KMS-11 (cell line): Measurements from ENCODE around the gene TMEM121B.

Experiments used
- H2AFZ ChIP-seq: fragments of 200-600 bp; sonication (generic); 2 replicates; pipeline ENCODE4 v1.6.1; 2016; ENCODE audit warnings: antibody characterized with exemption, mixed run types, low read depth
- H3K27ac ChIP-seq: fragments of 200-600 bp; sonication (generic); 2 replicates; pipeline ENCODE4 v1.6.1; 2016; ENCODE audit warnings: mild to moderate bottlenecking, mixed run types
- H3K27me3 ChIP-seq: fragments of 200-600 bp; sonication (generic); 2 replicates; pipeline ENCODE4 v1.6.1; 2017; ENCODE audit warnings: mild to moderate bottlenecking, low read depth, mixed run types, moderate library complexity; ENCODE audit not compliant: insufficient read depth
- H3K36me3 ChIP-seq: fragments of 200-600 bp; sonication (generic); 2 replicates; pipeline ENCODE4 v1.6.1; 2017; ENCODE audit warnings: mild to moderate bottlenecking, mixed run types; ENCODE audit not compliant: insufficient read depth
- H3K4me1 ChIP-seq: fragments of 200-600 bp; sonication (generic); 2 replicates; pipeline ENCODE4 v1.6.1; 2016; ENCODE audit warnings: mild to moderate bottlenecking, low read depth, mixed run types; ENCODE audit not compliant: poor library complexity, severe bottlenecking
- H3K4me2 ChIP-seq: fragments of 200-600 bp; sonication (generic); 2 replicates; pipeline ENCODE4 v1.7.0; 2016; ENCODE audit warnings: mild to moderate bottlenecking, mixed run types
- H3K4me3 ChIP-seq: fragments of 200-600 bp; sonication (generic); IDR thresholded peaks from 2 replicates; pipeline ENCODE4 v1.6.1; 2017; ENCODE audit warnings: low read depth, low read length, mixed read lengths; ENCODE audit not compliant: insufficient read depth
- H3K79me2 ChIP-seq: fragments of 200-600 bp; sonication (generic); 2 replicates; pipeline ENCODE4 v1.6.1; 2016; ENCODE audit warnings: low read depth, mixed run types; ENCODE audit not compliant: insufficient read depth
- H3K9ac ChIP-seq: fragments of 200-600 bp; sonication (generic); 2 replicates; pipeline ENCODE4 v1.6.1; 2016; ENCODE audit warnings: mild to moderate bottlenecking, mixed run types
- H4K20me1 ChIP-seq: fragments of 200-600 bp; sonication (generic); 2 replicates; pipeline ENCODE4 v1.6.1; 2016; ENCODE audit warnings: mild to moderate bottlenecking, mixed run types; ENCODE audit not compliant: insufficient read depth
- CTCF ChIP-seq: fragments of 200-600 bp; sonication (generic); conservative IDR thresholded peaks from 2 replicates; pipeline ENCODE4 v1.6.1; 2017; ENCODE audit warnings: low read depth, mild to moderate bottlenecking, antibody characterized with exemption, low read length, moderate library complexity, mixed read lengths

Gene TMEM121B

GRCh38 chr22:17121233-17122195 is at the start of gene TMEM121B:
TSS of gene TMEM121B (minus strand) at chr22:17121360. CDS start at chr22:17121127, 233 bp downstream.
- Histone ChIP-seq H2AFZ (no peak within 1 kb of the TSS), H3K27me3 (no peaks in the 10 kb centered on the region), H3K36me3 (no peaks in the 10 kb centered on the region), H3K27ac (no peak within 1 kb of the TSS), H3K9ac (no peak within 1 kb of the TSS), H4K20me1 (no peaks in the 10 kb centered on the region), H3K4me3 (no peak within 1 kb of the TSS), H3K79me2 (no peaks in the 10 kb centered on the region), H3K4me2 (no peak within 1 kb of the TSS), H3K4me1 (peaks cover 10% of the 10 kb centered on the region)
- TF ChIP-seq CTCF: no peak

DNA sequence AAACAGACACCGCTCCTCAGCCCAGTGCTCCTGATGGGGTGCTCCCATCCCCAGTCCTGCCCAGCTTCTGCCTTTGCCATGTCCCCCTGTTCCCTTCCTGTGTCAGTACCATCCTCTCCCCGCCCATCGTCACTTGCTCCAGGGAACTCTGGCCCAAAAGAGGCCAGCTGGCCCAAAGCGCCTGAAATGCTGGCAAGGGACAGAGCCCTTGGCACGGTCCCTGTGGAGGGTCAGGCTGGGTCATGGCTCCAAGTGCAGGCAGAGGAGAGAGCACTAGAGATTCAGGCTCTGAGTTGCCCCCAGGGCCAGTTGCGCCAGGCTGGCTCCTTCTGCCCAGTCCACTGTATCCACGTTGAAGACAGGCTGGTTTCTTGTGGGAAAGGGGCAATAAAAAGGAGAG is 46.3 kb upstream of the TMEM121B start:
- H3K4me2 ChIP-seq: no peak overlapping the region
- TF ChIP-seq CTCF: no peak

DNA sequence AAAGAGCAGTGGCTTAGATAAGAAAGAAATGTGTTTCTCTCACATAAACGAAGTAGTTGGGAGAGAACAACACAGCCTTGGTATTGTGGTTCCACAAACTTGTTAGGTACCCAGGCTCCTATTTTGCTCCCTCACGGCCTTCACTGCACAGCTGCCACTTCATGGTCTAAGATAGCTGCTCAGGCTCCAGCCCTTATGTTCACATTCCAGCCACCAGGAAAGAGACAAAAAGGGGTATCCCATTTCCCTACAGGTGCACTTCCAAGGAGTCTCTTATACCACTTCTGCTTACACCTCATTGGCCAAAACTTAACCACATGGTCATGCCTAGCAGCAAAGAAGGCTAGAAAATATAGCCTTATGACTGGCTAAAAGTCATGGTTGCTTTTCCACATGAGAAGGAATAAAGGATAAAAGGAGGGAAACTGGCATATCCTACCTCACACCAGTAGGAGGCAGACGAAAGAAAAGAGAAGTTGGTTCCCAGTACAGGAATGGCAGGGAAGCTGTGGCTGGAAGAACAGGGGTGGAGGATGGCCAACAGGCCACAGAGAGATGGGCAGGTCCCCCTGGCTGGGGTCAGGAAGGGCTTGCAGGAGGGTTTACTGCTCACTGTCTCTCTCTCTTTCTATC is 43.3 kb upstream of the TMEM121B start:
- H3K9ac ChIP-seq: no peak overlapping the region
- no peak overlapping the region for H3K4me3 ChIP-seq
- H3K27me3 ChIP-seq: peaks cover 13% of the 10 kb centered on the region; the same call in 1 of the 2 replicates
- TF ChIP-seq CTCF: 0 out of 2 replicates have a peak, but pooled peaks have one; percentile 24
- no peak overlapping the region for H3K4me2 ChIP-seq
- no peaks in the 10 kb centered on the region for H4K20me1 ChIP-seq
- H3K36me3 ChIP-seq: no peaks in the 10 kb centered on the region
- no peak overlapping the region for H2AFZ ChIP-seq
- H3K79me2 ChIP-seq: no peaks in the 10 kb centered on the region
- H3K4me1 ChIP-seq: no peaks in the 10 kb centered on the region
- H3K27ac ChIP-seq: no peak overlapping the region

More for the DNA sequence above, 46.3 kb upstream of the TMEM121B start:
- Histone ChIP-seq H3K27ac (no peak overlapping the region), H3K36me3 (no peaks in the 10 kb centered on the region), H2AFZ (no peak overlapping the region), H3K27me3 (peaks cover 15% of the 10 kb centered on the region; the same call in 1 of the 2 replicates), H4K20me1 (no peaks in the 10 kb centered on the region), H3K79me2 (no peaks in the 10 kb centered on the region), H3K4me3 (no peak overlapping the region), H3K4me1 (peaks cover 13% of the 10 kb centered on the region), H3K9ac (no peak overlapping the region)

DNA sequence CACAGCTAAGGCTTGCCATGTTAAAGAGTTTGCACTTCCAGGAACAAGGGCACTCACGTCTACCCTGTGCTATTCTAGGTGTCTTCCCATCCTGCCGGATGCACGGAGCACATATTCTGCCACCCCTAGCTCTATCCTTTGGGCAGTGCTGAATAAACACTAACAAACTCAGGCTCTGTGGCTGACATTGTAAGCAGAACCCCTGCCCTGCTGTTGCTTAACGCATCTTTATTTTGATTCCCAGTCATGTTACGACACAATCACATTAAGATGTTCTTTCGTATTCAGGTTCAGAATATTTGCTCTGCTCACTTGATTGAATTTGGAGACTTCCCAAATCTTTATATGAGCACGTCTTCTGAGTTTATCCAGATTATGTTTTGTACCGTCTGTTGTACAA is 41.6 kb upstream of the TMEM121B start:
- Histone ChIP-seq H3K27ac (no peak overlapping the region), H3K79me2 (peaks cover 7% of the 10 kb centered on the region), H4K20me1 (no peaks in the 10 kb centered on the region), H3K36me3 (no peaks in the 10 kb centered on the region), H3K4me2 (no peak overlapping the region), H2AFZ (no peak overlapping the region), H3K4me3 (no peak overlapping the region), H3K9ac (no peak overlapping the region), H3K27me3 (peaks cover 6% of the 10 kb centered on the region; the same call in 1 of the 2 replicates), H3K4me1 (peaks cover 4% of the 10 kb centered on the region)
- TF ChIP-seq CTCF: no peak
